Superior temporal gyrus (tissue), 1 donor: Measurements from ENCODE around the gene DMAP1.

ENCODE experiments used
- DNase-seq: peaks from one replicate; pipeline ENCODE4 v3.0.0-alpha.2; 2016; ENCODE audit errors: extremely low spot score

Gene DMAP1

GRCh38 chr1:44254392-44254910 lies 41.2 kb downstream of the DMAP1 start:
- DNase-seq: no peak

GRCh38 chr1:44256762-44257554 lies 43.7 kb downstream of the DMAP1 start:
- DNase-seq: no peak

- DNase-seq: no peak
These were observed 45.8 kb downstream of the DMAP1 start for GRCh38 chr1:44259090-44259489.

GRCh38 chr1:44260792-44261170 lies 47.5 kb downstream of the DMAP1 start:
- no peak for DNase-seq

- no peak for DNase-seq
These were observed 48.0 kb downstream of the DMAP1 start for GRCh38 chr1:44261171-44261817.

- DNase-seq: no peak
These were observed 48.7 kb downstream of the DMAP1 start for GRCh38 chr1:44261962-44262361.

GRCh38 chr1:44262414-44262813 lies 49.1 kb downstream of the DMAP1 start:
- no peak for DNase-seq

- no peak for DNase-seq
These were observed 49.7 kb downstream of the DMAP1 start for GRCh38 chr1:44262816-44263567.

- no peak for DNase-seq
These were observed 50.5 kb downstream of the DMAP1 start for GRCh38 chr1:44263568-44264450.

GRCh38 chr1:44264451-44264771 lies 51.1 kb downstream of the DMAP1 start:
- no peak for DNase-seq

- DNase-seq: no peak
These were observed 52.5 kb downstream of the DMAP1 start for GRCh38 chr1:44265656-44266358.

GRCh38 chr1:44266400-44267344 lies 53.4 kb downstream of the DMAP1 start:
- no peak for DNase-seq

- no peak for DNase-seq
These were observed 54.2 kb downstream of the DMAP1 start for GRCh38 chr1:44267438-44267837.

- DNase-seq: no peak
These were observed 54.8 kb downstream of the DMAP1 start for GRCh38 chr1:44268054-44268453.
